ENCODE data around the gene VASN.

DNA sequence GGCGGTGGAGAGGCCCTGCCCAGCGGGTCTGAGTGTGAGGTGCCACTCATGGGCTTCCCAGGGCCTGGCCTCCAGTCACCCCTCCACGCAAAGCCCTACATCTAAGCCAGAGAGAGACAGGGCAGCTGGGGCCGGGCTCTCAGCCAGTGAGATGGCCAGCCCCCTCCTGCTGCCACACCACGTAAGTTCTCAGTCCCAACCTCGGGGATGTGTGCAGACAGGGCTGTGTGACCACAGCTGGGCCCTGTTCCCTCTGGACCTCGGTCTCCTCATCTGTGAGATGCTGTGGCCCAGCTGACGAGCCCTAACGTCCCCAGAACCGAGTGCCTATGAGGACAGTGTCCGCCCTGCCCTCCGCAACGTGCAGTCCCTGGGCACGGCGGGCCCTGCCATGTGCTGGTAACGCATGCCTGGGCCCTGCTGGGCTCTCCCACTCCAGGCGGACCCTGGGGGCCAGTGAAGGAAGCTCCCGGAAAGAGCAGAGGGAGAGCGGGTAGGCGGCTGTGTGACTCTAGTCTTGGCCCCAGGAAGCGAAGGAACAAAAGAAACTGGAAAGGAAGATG, 11.2 kb downstream of the VASN start:
- TF ChIP-seq ZNF274 (IDR thresholded peaks at IDR 0.05; ENCODE audit: low read depth, low read length), result no peak
- TF ChIP-seq YY1 (IDR thresholded peaks at IDR 0.05; ENCODE audit: insufficient read depth, insufficient read length), result no peak
